ENCODE results near the gene TMEM186. TPM values are rescaled to one million over a fixed set of nuclear protein-coding genes. Genes with fewer than 3 reads are reported as not detected.
A peak's percentile ranks its signal among the peaks of the same experiment; 100 is the strongest.

TMEM186 gene
- total and polyA plus RNA-seq, 2 of the 8 experiments (the other 6 are each of a cell fraction or from before 2014, with no cell fraction given) = 13.1 TPM

- no peak for FAIRE-seq
- 0 out of 2 replicates have a peak overlapping the region, but pooled peaks have one; percentile 53 for H2AK5ac ChIP-seq (ENCODE audit: low read depth, low read length)
- no peak for TF ChIP-seq TCF12 (IDR thresholded peaks at IDR 0.05; ENCODE audit: low read depth, low read length)
- peak in 1 of 2 experiments; percentile 24; a peak in 1 of 3 replicates for TF ChIP-seq POLR2A (IDR thresholded peaks at IDR 0.05; ENCODE audit: control extremely low read depth in 1 of 2, low read depth in 2 of 2, low read length in 2 of 2)
- no peak for TF ChIP-seq RNF2 (IDR thresholded peaks at IDR 0.05; ENCODE audit: borderline replicate concordance, low read depth, low read length, missing control alignments, poor library complexity, severe bottlenecking)
- H3K27ac ChIP-seq (ENCODE audit: low read depth, low read length) = no peak overlapping the region
- H2BK12ac ChIP-seq (ENCODE audit: low read depth, low read length) = no peak overlapping the region
- no peak overlapping the region for H2AFZ ChIP-seq (ENCODE audit: low read length)
- H3K18ac ChIP-seq (ENCODE audit: extremely low read depth, low read length) = no peak overlapping the region
- H3K4me1 ChIP-seq (replicated peaks in 1 of 4; ENCODE audit: control insufficient read depth in 3 of 4, insufficient read depth in 4 of 4, low read length in 3 of 4) = peaks cover 0 to 12% (median 6%) of the 10 kb centered on the region in 4 experiments; a peak in 5 of 7 replicates
- peaks cover 0 to 12% of the 10 kb centered on the region in 2 experiments; a peak in 2 of 4 replicates for H3K79me2 ChIP-seq (ENCODE audit: control insufficient read depth in 1 of 2, insufficient read depth in 2 of 2, low read length in 2 of 2)
- peak overlapping the region; percentile 21; the same call in 1 of the 2 replicates for H4K8ac ChIP-seq (ENCODE audit: extremely low read depth, insufficient read depth, low read length)
- no peak overlapping the region for H3K14ac ChIP-seq (ENCODE audit: insufficient read length)
- no peak overlapping the region for H3K23ac ChIP-seq (ENCODE audit: insufficient read length)
- H3K4me3 ChIP-seq (ENCODE audit: extremely low read depth in 1 of 4, insufficient read depth in 2 of 4, low read depth in 3 of 4, low read length in 4 of 4) = no peak overlapping the region
- no peaks in the 10 kb centered on the region for H3K27me3 ChIP-seq (replicated peaks in 1 of 4; ENCODE audit: control insufficient read depth in 3 of 4, extremely low read depth in 1 of 4, insufficient read depth in 3 of 4, low read length in 3 of 4)
- H2BK15ac ChIP-seq (ENCODE audit: low read length) = no peak overlapping the region
- 96% methylated on average over 7 of the region's 7 CpGs; no CpG with 5 or more reads in 1 of the 2 experiments for WGBS, 2 experiments (ENCODE audit: extremely low coverage in 1 of 2, insufficient coverage in 1 of 2, insufficient read length in 1 of 2, insufficient replicate concordance in 2 of 2, low coverage in 1 of 2, low lambda C conversion rate in 2 of 2, missing lambda C conversion rate in 1 of 2)
- no peak overlapping the region for H3K4me2 ChIP-seq (ENCODE audit: insufficient read depth in 1 of 2, low read depth in 2 of 2, low read length in 2 of 2)
- no peak overlapping the region for H3K4ac ChIP-seq (replicated peaks; ENCODE audit: insufficient read length, low read depth, low read length)
- no peak overlapping the region for H3K9ac ChIP-seq (replicated peaks in 1 of 4; ENCODE audit: extremely low read depth in 1 of 4, low read depth in 3 of 4, low read length in 3 of 4)
- no peak overlapping the region for H4K5ac ChIP-seq (ENCODE audit: insufficient read length, low read depth, low read length)
- H2BK120ac ChIP-seq (replicated peaks; ENCODE audit: low read depth, low read length) = no peak overlapping the region
- H3K23me2 ChIP-seq (ENCODE audit: low read depth, low read length) = no peaks in the 10 kb centered on the region
- H3K36me3 ChIP-seq (ENCODE audit: control insufficient read depth in 2 of 4, insufficient read depth in 4 of 4, low read length in 3 of 4) = peaks cover 3 to 33% (median 12%) of the 10 kb centered on the region in 4 experiments; a peak in 7 of 8 replicates
- no peak overlapping the region for H4K91ac ChIP-seq (replicated peaks; ENCODE audit: insufficient read length, low read length)
- peaks cover 4% of the 10 kb centered on the region for H3K79me1 ChIP-seq (ENCODE audit: low read depth, low read length)
- ChIA-PET POLR2A (ENCODE audit: partially characterized antibody) (interaction anchor here (0.6 to 24.4 kb wide), 4 partner anchors 13 to 53 kb away, joined by 3 to 456 read pairs (median 3); partner anchors contain the start of genes CARHSP1 and LITAFD), CTCF (ENCODE audit: partially characterized antibody) (no interaction called here)
- no peak overlapping the region for H2BK20ac ChIP-seq (ENCODE audit: low read length)
- peaks cover 14 to 16% of the 10 kb centered on the region in 2 experiments for H4K20me1 ChIP-seq (replicated peaks in 1 of 2; ENCODE audit: control insufficient read depth in 1 of 2, insufficient read depth in 2 of 2, low read length in 2 of 2)
- no peak for DNase-seq (ENCODE audit: low read depth in 1 of 2, low spot score in 2 of 2)
- no peak overlapping the region for H3K56ac ChIP-seq (replicated peaks; ENCODE audit: insufficient read length, low read depth, low read length)
- H3K9me3 ChIP-seq (ENCODE audit: insufficient read depth in 2 of 2, low read depth in 1 of 2, low read length in 1 of 2) = no peaks in the 10 kb centered on the region
- no peak overlapping the region for H2BK5ac ChIP-seq (ENCODE audit: low read depth, low read length)
Observed at GRCh38 chr16:8845699-8846298, 48.4 kb upstream of the TMEM186 start.

Data from H1 (cell line).